PC-3 (cell line): Measurements from ENCODE around the gene KLHL6. TPM values are rescaled to one million over a fixed set of nuclear protein-coding genes. Genes with fewer than 3 reads are reported as not detected.

Experiments used
- ATAC-seq: fragments of 200-7000 bp; cut with Tn5 transposase; 2 replicates; pipeline ENCODE4 v1.9.1; 2020; ENCODE audit warnings: mild to moderate bottlenecking, moderate library complexity
- BruUV-seq: library from RNA; stranded (reverse); fragments of 400-500 nt; replicated peaks from 2 replicates; lab custom pipeline; 2021; lab: Mats Ljungman, UMichigan
- CTCF ChIA-PET: fragments of 300-600 bp; sonication (Branson Sonifier 250); formaldehyde crosslinking; loops from one replicate; lab custom pipeline; 2022; ENCODE audit warnings: antibody characterized with exemption; lab: Charles Lee
- POLR2A ChIA-PET: fragments of 300-600 bp; sonication (Branson Sonifier 250); formaldehyde crosslinking; loops from one replicate; lab custom pipeline; 2022; ENCODE audit warnings: antibody characterized with exemption; ENCODE audit not compliant: unreplicated experiment; lab: Charles Lee
- DNase-seq: peaks from one replicate; pipeline ENCODE4 v3.0.0-alpha.2; 2015
- H2AFZ ChIP-seq: fragments of 300-600 bp; sonication (generic); 2 replicates; pipeline ENCODE4 v1.6.0; 2016; ENCODE audit warnings: antibody characterized with exemption, low read length
- H3F3A ChIP-seq: fragments of 300-600 bp; sonication (generic); one replicate; pipeline ENCODE4 v1.6.0; 2017; ENCODE audit warnings: antibody characterized with exemption, low read length, control low read depth, mild to moderate bottlenecking; ENCODE audit not compliant: unreplicated experiment
- H3K27ac ChIP-seq: fragments of 300-600 bp; sonication (generic); 2 replicates; pipeline ENCODE4 v1.5.1; 2016; ENCODE audit warnings: mild to moderate bottlenecking, low read length
- H3K27me3 ChIP-seq: fragments of 300-600 bp; sonication (generic); 2 replicates; pipeline ENCODE4 v1.6.1; 2016; ENCODE audit warnings: low read length, mixed read lengths
- H3K36me3 ChIP-seq: fragments of 300-600 bp; sonication (generic); 2 replicates; pipeline ENCODE4 v1.6.1; 2016; ENCODE audit warnings: low read depth, mixed run types, low read length, mixed read lengths
- H3K4me1 ChIP-seq: fragments of 300-600 bp; sonication (generic); 2 replicates; pipeline ENCODE4 v1.5.1; 2016; ENCODE audit warnings: low read length; ENCODE audit not compliant: insufficient read depth
- H3K4me2 ChIP-seq: fragments of 300-600 bp; sonication (generic); 2 replicates; pipeline ENCODE4 v1.6.0; 2016; ENCODE audit warnings: low read length
- H3K4me3 ChIP-seq: fragments of 300-600 bp; sonication (generic); 2 replicates; pipeline ENCODE4 v1.5.1; 2016; ENCODE audit warnings: mild to moderate bottlenecking, low read length, mixed read lengths
- H3K79me2 ChIP-seq: fragments of 300-600 bp; sonication (generic); 2 replicates; pipeline ENCODE4 v1.6.1; 2017; ENCODE audit warnings: low read length, mixed read lengths
- H3K9ac ChIP-seq: fragments of 300-600 bp; sonication (generic); 2 replicates; pipeline ENCODE4 v1.6.0; 2016; ENCODE audit warnings: mild to moderate bottlenecking, low read length
- H3K9me2 ChIP-seq: fragments of 300-600 bp; sonication (generic); replicated peaks from 2 replicates; pipeline ENCODE4 v1.6.1; 2016; ENCODE audit warnings: mixed run types, low read length, mixed read lengths
- H3K9me3 ChIP-seq: fragments of 300-600 bp; sonication (generic); 2 replicates; pipeline ENCODE4 v1.6.1; 2016; ENCODE audit warnings: low read length, mixed read lengths
- H4K20me1 ChIP-seq: fragments of 300-600 bp; sonication (generic); 2 replicates; pipeline ENCODE4 v1.6.1; 2016; ENCODE audit warnings: low read length, mixed read lengths
- CTCF ChIP-seq: fragments of 300-600 bp; sonication (generic); conservative IDR thresholded peaks from 2 replicates; pipeline ENCODE4 v1.5.1; 2017; ENCODE audit warnings: antibody characterized with exemption, low read depth, mild to moderate bottlenecking, low read length
- EZH2 ChIP-seq: fragments of 300-600 bp; sonication (generic); IDR thresholded peaks from one replicate; pipeline ENCODE4 v1.6.1; 2017; ENCODE audit warnings: antibody characterized with exemption, mild to moderate bottlenecking, low read length; ENCODE audit not compliant: unreplicated experiment
- EZH2phosphoT487 ChIP-seq: fragments of 300-600 bp; sonication (generic); IDR thresholded peaks from 2 replicates; pipeline ENCODE4 v1.6.1; 2018; ENCODE audit warnings: mild to moderate bottlenecking, antibody characterized with exemption, low read length, borderline replicate concordance
- intact Hi-C: fragments of 100-400 bp; cut with micrococcal nuclease; formaldehyde crosslinking; loops from 2 replicates; pipeline ENCODE4 v1.9.0; 2023
- total RNA-seq: library from RNA; depleted of rRNA; stranded (reverse); fragments of >200 nt; gene quantifications from 2 replicates; pipeline ENCODE4 v1.2.3, GENCODE V29; 2014

KLHL6 gene
- total RNA-seq, 1 experiment from 2014 or later: not detected

DNA sequence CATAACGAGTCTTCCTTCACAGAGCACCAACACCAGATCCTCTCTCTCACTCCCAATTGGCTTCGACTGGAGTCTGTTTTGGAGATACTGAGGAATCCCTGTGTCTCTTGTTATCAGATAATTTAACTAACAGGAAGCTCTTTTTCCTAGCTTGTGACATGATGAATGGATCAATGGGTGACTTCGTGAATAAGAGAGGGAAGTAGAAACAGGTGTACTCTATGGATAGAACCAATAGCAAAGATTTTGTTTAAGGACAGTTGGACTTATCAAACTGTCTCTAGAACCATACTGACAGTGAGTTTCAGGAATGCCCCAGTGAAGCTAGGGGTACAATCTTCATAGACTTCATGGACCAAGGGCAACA, 29.4 kb upstream of the KLHL6 start:
- H3K27ac ChIP-seq: no peak overlapping the region
- TF ChIP-seq EZH2 (no peak), CTCF (no peak), EZH2phosphoT487 (no peak)
- no peak for ATAC-seq
- H3K79me2 ChIP-seq: no peaks in the 10 kb centered on the region
- ChIA-PET CTCF (no interaction called here), POLR2A (no interaction called here)
- H3K9me3 ChIP-seq: no peaks in the 10 kb centered on the region
- no peak overlapping the region for H3K4me2 ChIP-seq
- H3F3A ChIP-seq: no peaks in the 10 kb centered on the region
- no peaks in the 10 kb centered on the region for H3K9me2 ChIP-seq
- no peaks in the 10 kb centered on the region for H3K4me1 ChIP-seq
- no peak for DNase-seq
- no peaks in the 10 kb centered on the region for H4K20me1 ChIP-seq
- H3K36me3 ChIP-seq: no peaks in the 10 kb centered on the region
- H3K9ac ChIP-seq: no peak overlapping the region
- no peak overlapping the region for H2AFZ ChIP-seq
- intact Hi-C loops: no loop called here
- H3K27me3 ChIP-seq: 0 out of 2 replicates have a peak, but pooled peaks cover 3% of the 10 kb centered on the region
- no TSS peak for BruUV-seq
- no peak overlapping the region for H3K4me3 ChIP-seq

DNA sequence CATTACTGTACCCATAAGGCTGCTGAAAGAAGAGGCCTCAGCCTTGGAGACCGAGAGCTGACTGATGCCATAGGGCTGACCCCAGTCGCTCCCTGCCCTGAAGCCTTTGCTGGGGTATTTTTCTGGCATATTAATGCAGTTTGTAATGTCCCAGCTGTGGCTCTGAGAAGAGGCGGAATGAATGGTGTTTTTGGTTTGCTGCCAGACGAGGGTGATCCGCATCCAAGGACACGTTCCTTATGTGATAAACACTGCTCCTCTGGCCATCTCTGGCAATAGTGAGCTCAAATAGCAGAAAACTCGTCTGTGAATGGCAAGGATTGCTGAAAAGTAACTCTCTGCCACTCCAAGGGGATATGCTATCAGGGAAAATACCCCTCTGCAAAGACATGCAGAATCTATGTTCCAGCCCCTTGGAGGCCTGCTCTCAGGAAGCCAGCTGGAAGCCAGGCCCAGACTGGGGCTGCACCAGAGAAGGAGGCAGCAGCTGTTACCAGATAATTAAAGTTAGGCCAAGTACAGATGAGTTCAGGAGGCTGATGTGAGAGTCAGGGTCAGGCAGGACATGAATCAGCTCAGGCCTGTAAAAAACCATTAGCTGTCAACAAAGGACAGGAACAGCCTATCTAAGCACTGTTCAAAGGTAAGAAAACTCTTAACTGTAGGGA, 28.9 kb upstream of the KLHL6 start:
- Histone ChIP-seq H3K4me1 (no peaks in the 10 kb centered on the region), H3K27ac (no peak overlapping the region), H3K9me3 (no peaks in the 10 kb centered on the region), H3K4me3 (no peak overlapping the region), H3K27me3 (peaks cover 5% of the 10 kb centered on the region; the same call in 1 of the 2 replicates), H2AFZ (no peak overlapping the region), H3K36me3 (no peaks in the 10 kb centered on the region), H3K4me2 (no peak overlapping the region), H3F3A (no peaks in the 10 kb centered on the region), H4K20me1 (no peaks in the 10 kb centered on the region), H3K9ac (no peak overlapping the region), H3K79me2 (no peaks in the 10 kb centered on the region), H3K9me2 (no peaks in the 10 kb centered on the region)
- TF ChIP-seq EZH2phosphoT487 (no peak), EZH2 (no peak), CTCF (no peak)
- POLR2A ChIA-PET: no interaction called here
- DNase-seq (no peak), ATAC-seq (peak; percentile 75)
- no TSS peak for BruUV-seq
- intact Hi-C loops: no loop called here
- CTCF ChIA-PET: no interaction called here

GRCh38 chr3:183583331-183584245, 28.1 kb upstream of the KLHL6 start:
- H3K79me2 ChIP-seq: no peaks in the 10 kb centered on the region
- POLR2A ChIA-PET: no interaction called here
- H3K4me2 ChIP-seq: no peak overlapping the region
- DNase-seq (no peak), ATAC-seq (no peak)
- H3F3A ChIP-seq: no peaks in the 10 kb centered on the region
- H3K9me2 ChIP-seq: no peaks in the 10 kb centered on the region
- H3K27me3 ChIP-seq: peaks cover 10% of the 10 kb centered on the region
- H3K9ac ChIP-seq: no peak overlapping the region
- no peak for TF ChIP-seq CTCF
- no peak for TF ChIP-seq EZH2phosphoT487
- TF ChIP-seq EZH2: no peak
- no peaks in the 10 kb centered on the region for H4K20me1 ChIP-seq
- no peak overlapping the region for H3K4me3 ChIP-seq
- intact Hi-C loops: no loop called here
- no peaks in the 10 kb centered on the region for H3K4me1 ChIP-seq
- H3K36me3 ChIP-seq: no peaks in the 10 kb centered on the region
- no peak overlapping the region for H2AFZ ChIP-seq
- H3K27ac ChIP-seq: no peak overlapping the region
- H3K9me3 ChIP-seq: no peaks in the 10 kb centered on the region
- BruUV-seq: no TSS peak
- CTCF ChIA-PET: no interaction called here
